ENCODE measurements around the gene PAQR4. TPM values are rescaled to one million over a fixed set of nuclear protein-coding genes. Genes with fewer than 3 reads are reported as not detected.

The PAQR4 gene
- total RNA-seq, 1 donor from 2014 or later: 7.4 TPM

GRCh38 chr16:2987286-2987685 lies 18.1 kb downstream of the PAQR4 start:
- no peak for TF ChIP-seq CTCF (IDR thresholded peaks at IDR 0.05)
- Histone ChIP-seq H3K36me3 (no peaks in the 10 kb centered on the region), H3K4me3 (no peak overlapping the region), H3K9me3 (no peaks in the 10 kb centered on the region), H3K4me1 (peaks cover 10% of the 10 kb centered on the region), H3K27ac (no peak overlapping the region), H3K27me3 (peaks cover 9% of the 10 kb centered on the region)
- intact Hi-C loops (cut with DNase I): no loop called here
- no peak for ATAC-seq
- no peak for DNase-seq

- no peak for TF ChIP-seq CTCF (IDR thresholded peaks at IDR 0.05)
- Histone ChIP-seq H3K36me3 (no peaks in the 10 kb centered on the region), H3K27ac (no peak overlapping the region), H3K27me3 (peaks cover 9% of the 10 kb centered on the region), H3K4me1 (peaks cover 10% of the 10 kb centered on the region), H3K9me3 (no peaks in the 10 kb centered on the region), H3K4me3 (no peak overlapping the region)
- ATAC-seq (no peak), DNase-seq (no peak)
- intact Hi-C loops (cut with DNase I): no loop called here
Observed at GRCh38 chr16:2987833-2988232, 18.7 kb downstream of the PAQR4 start.

GRCh38 chr16:2988590-2989099 lies 19.5 kb downstream of the PAQR4 start:
- DNase-seq (no peak), ATAC-seq (no peak)
- Histone ChIP-seq H3K4me3 (no peak overlapping the region), H3K27ac (no peak overlapping the region), H3K4me1 (peaks cover 10% of the 10 kb centered on the region), H3K27me3 (peaks cover 9% of the 10 kb centered on the region), H3K9me3 (no peaks in the 10 kb centered on the region), H3K36me3 (no peaks in the 10 kb centered on the region)
- TF ChIP-seq CTCF (IDR thresholded peaks at IDR 0.05): no peak
- intact Hi-C loops (cut with DNase I): no loop called here

GRCh38 chr16:2990891-2991290 lies 21.7 kb downstream of the PAQR4 start:
- H3K27ac ChIP-seq: no peak overlapping the region
- DNase-seq: no peak
- H3K9me3 ChIP-seq: no peaks in the 10 kb centered on the region
- intact Hi-C loops (cut with DNase I): no loop called here
- ATAC-seq: peak; percentile 37
- no peak for TF ChIP-seq CTCF (IDR thresholded peaks at IDR 0.05)
- H3K4me1 ChIP-seq: no peaks in the 10 kb centered on the region
- H3K4me3 ChIP-seq: no peak overlapping the region
- no peaks in the 10 kb centered on the region for H3K36me3 ChIP-seq
- H3K27me3 ChIP-seq: peaks cover 9% of the 10 kb centered on the region

- intact Hi-C loops (cut with DNase I): no loop called here
- Histone ChIP-seq H3K27me3 (peaks cover 9% of the 10 kb centered on the region), H3K36me3 (no peaks in the 10 kb centered on the region), H3K4me3 (no peak overlapping the region), H3K9me3 (no peaks in the 10 kb centered on the region), H3K4me1 (no peaks in the 10 kb centered on the region), H3K27ac (no peak overlapping the region)
- no peak for DNase-seq
- no peak for TF ChIP-seq CTCF (IDR thresholded peaks at IDR 0.05)
- ATAC-seq: no peak
Observed at GRCh38 chr16:2991566-2992261, 22.6 kb downstream of the PAQR4 start.

Data from upper lobe of right lung (tissue), 1 donor.